Mucosa of descending colon (tissue), 3 donors: ENCODE measurements around the gene SCNN1B. TPM values are rescaled to one million over a fixed set of nuclear protein-coding genes. Genes with fewer than 3 reads are reported as not detected.
A peak's percentile ranks its signal among the peaks of the same experiment; 100 is the strongest.

ENCODE experiments used
- ATAC-seq: fragments of 200-7000 bp; cut with Tn5 transposase; one replicate; pipeline ENCODE4 v1.9.1; 2020; ENCODE audit warnings: mild to moderate bottlenecking, moderate library complexity
- DNase-seq, 3 donors: peaks; one replicate each; pipeline ENCODE4 v3.0.0-alpha.2; 2020
- H3K36me3 ChIP-seq: fragments of 200-600 bp; one replicate; pipeline ENCODE4 v1.8.0; 2021; ENCODE audit warnings: low read depth, mild to moderate bottlenecking
- H3K4me1 ChIP-seq: fragments of 200-600 bp; one replicate; pipeline ENCODE4 v1.8.0; 2021; ENCODE audit warnings: low read depth, mild to moderate bottlenecking
- H3K4me3 ChIP-seq: fragments of 200-600 bp; one replicate; pipeline ENCODE4 v1.8.0; 2021; ENCODE audit warnings: mild to moderate bottlenecking
- H3K9me3 ChIP-seq: fragments of 200-600 bp; one replicate; pipeline ENCODE4 v1.8.0; 2021; ENCODE audit warnings: mild to moderate bottlenecking
- CTCF ChIP-seq: fragments of 200-600 bp; IDR thresholded peaks from one replicate; pipeline ENCODE4 v1.8.0; 2022; ENCODE audit warnings: antibody characterized with exemption, mild to moderate bottlenecking
- intact Hi-C, 2 donors: fragments of 100-400 bp; cut with DNase I in 1 of 2; cut with micrococcal nuclease in 1 of 2; formaldehyde crosslinking; loops; one replicate each; pipeline versions ENCODE4 v1.11.0 to v1.11.1; 2022; cut with DNase I, micrococcal nuclease
- total RNA-seq, 3 donors: library from RNA; stranded (reverse); fragmentation: NEBNext Ultra II Directional in 2 of 3; extraction: Animal tissue kit (Norgen Biotek cat#: 25700) in 2 of 3; gene quantifications; one replicate each; pipeline versions ENCODE4 v1.2.1 to v1.2.4, GENCODE V29; 2021 to 2023
- donor health status: DM: no; HTN: no; CAD: no; lungs with moderate emphysema.
- donor health status: DM: no; HTN: no; CAD: no.
- donor health status: DM: no; HTN: yes; CAD: no.

The SCNN1B gene
- total RNA-seq, 3 donors from 2014 or later: 164 to 452 (median 204) TPM

- ATAC-seq: no peak
Observed at GRCh38 chr16:23301251-23302044, 654 bp upstream of the SCNN1B start.

GRCh38 chr16:23303685-23304084 is 1.6 kb downstream of the SCNN1B start:
- no peak for ATAC-seq
- H3K4me3 ChIP-seq: no peak overlapping the region
- TF ChIP-seq CTCF: no peak
- H3K36me3 ChIP-seq: no peaks in the 10 kb centered on the region
- intact Hi-C loops: no loop called here
- H3K4me1 ChIP-seq: peaks cover 5% of the 10 kb centered on the region
- no peak for DNase-seq
- H3K9me3 ChIP-seq: no peaks in the 10 kb centered on the region

More at GRCh38 chr16:23301251-23302044, 654 bp upstream of the SCNN1B start:
- intact Hi-C loops: no loop called here
- peaks cover 5% of the 10 kb centered on the region for H3K4me1 ChIP-seq
- TF ChIP-seq CTCF: no peak
- no peaks in the 10 kb centered on the region for H3K9me3 ChIP-seq
- H3K4me3 ChIP-seq: no peak overlapping the region
- no peaks in the 10 kb centered on the region for H3K36me3 ChIP-seq
- no peak for DNase-seq

- no peak for ATAC-seq
- TF ChIP-seq CTCF: no peak
- no peaks in the 10 kb centered on the region for H3K36me3 ChIP-seq
- no peak for DNase-seq
- intact Hi-C loops: no loop called here
- H3K9me3 ChIP-seq: no peaks in the 10 kb centered on the region
- peaks cover 9% of the 10 kb centered on the region for H3K4me1 ChIP-seq
- H3K4me3 ChIP-seq: no peak overlapping the region
Observed at GRCh38 chr16:23304620-23305019, 2.5 kb downstream of the SCNN1B start.

GRCh38 chr16:23306199-23307100 is 4.3 kb downstream of the SCNN1B start:
- DNase-seq: no peak

GRCh38 chr16:23310217-23310616 is 8.1 kb downstream of the SCNN1B start:
- no peak overlapping the region for H3K4me3 ChIP-seq
- H3K36me3 ChIP-seq: no peaks in the 10 kb centered on the region
- no peak for TF ChIP-seq CTCF
- intact Hi-C loops: no loop called here
- ATAC-seq (peak; percentile 78), DNase-seq (peak in 1 of 3 donors; percentile 21)
- peaks cover 11% of the 10 kb centered on the region for H3K4me1 ChIP-seq
- no peaks in the 10 kb centered on the region for H3K9me3 ChIP-seq

More at GRCh38 chr16:23306199-23307100, 4.3 kb downstream of the SCNN1B start:
- no peaks in the 10 kb centered on the region for H3K36me3 ChIP-seq
- H3K4me1 ChIP-seq: peaks cover 16% of the 10 kb centered on the region
- H3K9me3 ChIP-seq: no peaks in the 10 kb centered on the region
- intact Hi-C loops: no loop called here
- H3K4me3 ChIP-seq: no peak overlapping the region
- TF ChIP-seq CTCF: no peak
- peak; percentile 53 for ATAC-seq
